ENCODE results near the gene SKIC3. TPM values are rescaled to one million over a fixed set of nuclear protein-coding genes. Genes with fewer than 3 reads are reported as not detected.

Gene SKIC3
- polyA plus RNA-seq, 4 donors, result 74.9 to 95.9 (median 91.4) TPM

- no peak for DNase-seq (ENCODE audit: low read depth in 4 of 4, low spot score in 3 of 4)
These were observed 22.4 kb downstream of the SKIC3 start for GRCh38 chr5:95532415-95532814.

GRCh38 chr5:95531491-95531890, 23.3 kb downstream of the SKIC3 start:
- no peak for DNase-seq (ENCODE audit: low read depth in 4 of 4, low spot score in 3 of 4)

GRCh38 chr5:95530416-95530815, 24.4 kb downstream of the SKIC3 start:
- DNase-seq (ENCODE audit: low read depth in 4 of 4, low spot score in 3 of 4), result no peak

DNA sequence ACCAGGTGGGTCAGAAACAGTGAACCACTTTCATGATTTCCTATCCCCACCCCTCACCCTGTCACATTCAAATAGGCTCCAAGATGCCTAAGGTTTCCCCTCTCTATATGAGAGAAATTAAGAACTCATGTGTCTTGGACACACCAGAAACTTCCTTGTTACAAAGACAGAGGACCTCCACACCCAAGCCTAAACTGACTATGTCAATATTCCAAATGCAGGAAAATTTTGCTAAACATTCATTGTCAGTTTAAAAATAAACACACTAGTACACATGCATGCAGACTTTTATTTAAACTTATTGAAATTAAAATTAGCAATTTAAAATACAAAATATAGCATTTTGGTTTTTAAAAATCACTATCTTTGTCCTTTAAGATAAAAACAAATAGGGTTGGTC, 26.2 kb downstream of the SKIC3 start:
- no peak for DNase-seq (ENCODE audit: low read depth in 4 of 4, low spot score in 3 of 4)

DNA sequence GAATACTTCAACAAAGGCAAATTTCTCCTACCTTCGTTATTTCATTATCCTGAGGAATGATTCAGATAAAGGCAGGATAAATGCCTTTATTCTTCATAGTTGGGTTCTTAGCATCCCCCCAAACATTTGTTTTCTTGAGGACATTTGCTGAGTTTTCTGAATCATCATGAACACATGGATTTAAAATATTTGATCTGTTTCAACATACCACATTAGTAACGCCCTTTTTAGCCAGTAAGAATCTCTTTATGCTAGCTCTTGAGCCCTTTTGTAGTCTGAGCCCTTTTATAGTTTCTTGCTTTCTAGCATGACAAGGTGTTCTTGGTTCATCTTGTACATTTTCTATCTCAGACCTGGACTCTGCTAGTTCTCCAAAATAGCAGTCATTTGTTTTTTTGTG, 27.9 kb downstream of the SKIC3 start:
- DNase-seq (ENCODE audit: low read depth in 4 of 4, low spot score in 3 of 4), result no peak

DNA sequence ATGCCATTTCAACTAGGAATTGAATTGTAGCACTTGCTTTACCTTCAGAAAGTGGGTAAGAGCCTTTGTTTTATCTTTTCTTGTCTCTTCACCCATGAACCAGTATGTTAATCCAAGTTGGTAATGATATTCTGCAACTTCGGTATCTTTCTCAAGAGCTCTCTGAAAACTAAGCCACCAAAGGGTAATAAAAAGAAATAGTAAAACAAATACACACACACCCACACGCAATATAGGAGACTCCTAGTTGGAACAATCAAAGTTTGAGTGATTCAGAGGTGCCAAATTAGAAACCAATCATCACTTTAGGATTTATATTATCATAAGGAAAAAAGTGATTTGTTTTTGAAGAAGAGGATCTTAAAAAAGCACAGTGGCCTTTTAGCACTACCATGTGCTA, 30.4 kb downstream of the SKIC3 start:
- no peak for DNase-seq (ENCODE audit: low read depth in 4 of 4, low spot score in 3 of 4)

GRCh38 chr5:95520206-95520605, 34.6 kb downstream of the SKIC3 start:
- no peak for DNase-seq (ENCODE audit: low read depth in 4 of 4, low spot score in 3 of 4)

DNA sequence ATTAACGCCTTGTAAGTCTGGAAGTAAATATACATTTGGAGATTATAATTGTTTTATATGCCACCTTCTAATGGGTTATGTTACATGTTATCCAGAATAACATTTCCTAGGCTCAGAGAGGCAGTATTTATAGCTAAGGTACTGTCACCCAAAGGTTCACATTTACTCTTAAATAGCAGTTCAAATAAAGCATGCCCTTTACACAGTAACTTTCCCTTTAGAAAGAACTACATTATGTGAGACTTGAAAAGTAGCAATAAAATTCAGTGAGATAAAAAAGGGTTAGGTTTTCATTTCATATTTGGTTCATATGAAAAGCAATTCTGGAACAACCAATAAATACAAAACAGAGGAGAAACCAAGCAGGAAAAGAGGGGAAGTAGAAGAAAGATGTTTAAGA, 35.1 kb downstream of the SKIC3 start:
- no peak for DNase-seq (ENCODE audit: low read depth in 4 of 4, low spot score in 3 of 4)

DNA sequence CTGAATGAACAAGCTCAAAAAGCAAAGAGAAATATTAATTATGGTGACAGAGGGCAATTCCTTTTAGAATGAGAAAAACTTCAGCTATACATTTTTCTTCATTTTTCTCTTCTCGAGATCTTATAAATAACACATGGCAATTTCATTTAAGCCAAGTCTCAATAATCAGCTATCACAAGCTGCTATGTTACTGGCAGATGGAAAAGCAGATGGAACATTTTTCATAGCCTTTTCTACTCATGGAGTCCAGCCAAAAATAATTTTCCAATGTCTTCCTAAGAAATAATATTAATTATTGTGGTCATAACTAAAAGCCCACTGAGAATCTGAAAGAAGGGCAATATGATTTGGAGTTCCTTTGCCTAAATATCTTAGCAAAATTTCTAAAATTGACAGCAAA, 35.6 kb downstream of the SKIC3 start:
- DNase-seq (ENCODE audit: low read depth in 4 of 4, low spot score in 3 of 4), result no peak

DNA sequence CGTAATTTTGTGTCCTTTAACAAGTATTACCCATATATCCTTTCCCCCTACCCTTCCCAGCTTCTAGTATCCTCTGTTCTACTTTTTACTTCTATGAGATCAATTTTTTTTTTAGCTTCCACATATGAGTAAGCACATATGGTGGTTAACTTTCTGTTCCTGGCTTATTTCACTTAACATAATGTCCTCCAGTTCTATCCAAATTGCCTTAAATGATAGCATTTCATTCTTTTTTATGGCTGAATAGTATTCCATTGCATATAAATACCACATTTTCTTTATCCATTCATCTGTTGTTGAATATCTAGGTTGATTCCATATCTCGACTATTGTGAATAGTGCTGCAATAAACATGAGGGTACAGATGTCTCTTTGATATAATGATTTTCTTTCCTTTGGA, 36.4 kb downstream of the SKIC3 start:
- DNase-seq (ENCODE audit: low read depth in 4 of 4, low spot score in 3 of 4), result no peak

- no peak for DNase-seq (ENCODE audit: low read depth in 4 of 4, low spot score in 3 of 4)
These were observed 43.2 kb downstream of the SKIC3 start for GRCh38 chr5:95511606-95512005.

GRCh38 chr5:95508550-95508949, 46.2 kb downstream of the SKIC3 start:
- no peak for DNase-seq (ENCODE audit: low read depth in 4 of 4, low spot score in 3 of 4)

Other genes starting within 250 kb of the SKIC3 start
- gene FAM81B, start 163.6 kb downstream of the SKIC3 start, polyA plus RNA-seq (ENCODE audit: insufficient read length in 4 of 4), result 1 to 10 TPM; 5.5 to 8.5 (median 5.9) TPM
- gene ARSK, start 124 bp upstream of the SKIC3 start, polyA plus RNA-seq (ENCODE audit: insufficient read length in 4 of 4), result 10 to 100 TPM; 14.3 to 17.2 (median 16.2) TPM
- under 1 TPM in 1 of 4 donors, not detected in 3; 0.04 TPM for gene GPR150, start 65.1 kb upstream of the SKIC3 start, polyA plus RNA-seq (ENCODE audit: insufficient read length in 4 of 4)
- 1 to 10 TPM; 4.4 to 6.3 (median 5.4) TPM for gene RFESD, start 91.8 kb upstream of the SKIC3 start, polyA plus RNA-seq (ENCODE audit: insufficient read length in 4 of 4)
- gene SPATA9, start 128.0 kb upstream of the SKIC3 start, polyA plus RNA-seq (ENCODE audit: insufficient read length in 4 of 4), result 1 to 10 TPM; 1.1 to 2.3 (median 1.5) TPM
- gene RHOBTB3, start 176.4 kb upstream of the SKIC3 start, polyA plus RNA-seq (ENCODE audit: insufficient read length in 4 of 4), result 10 to 100 TPM; 72.5 to 80.2 (median 78.4) TPM

All from right renal pelvis (tissue), 4 donors.